H7 (cell line): Measurements from ENCODE around the gene PTMS. TPM values are rescaled to one million over a fixed set of nuclear protein-coding genes. Genes with fewer than 3 reads are reported as not detected.
"Not testable (repeated sequence)": the region's sequence is repeated elsewhere in the genome, so short reads cannot be mapped to it uniquely, and the experiment has no call there.

Experiments
- DNase-seq: peaks from one replicate; pipeline ENCODE4 v3.0.0; 2012
- H3K27me3 ChIP-seq: 2 replicates; pipeline ENCODE4 v1.6.0; 2011; ENCODE audit warnings: mild to moderate bottlenecking, low read length; ENCODE audit not compliant: control insufficient read depth, insufficient read depth
- H3K36me3 ChIP-seq: replicated peaks from 2 replicates; pipeline ENCODE4 v1.5.1; 2011; ENCODE audit warnings: low read length; ENCODE audit not compliant: control insufficient read depth, insufficient read depth
- H3K4me3 ChIP-seq: 2 replicates; pipeline ENCODE4 v1.5.1; 2011; ENCODE audit warnings: low read depth, mild to moderate bottlenecking, control low read depth, low read length, moderate library complexity; ENCODE audit not compliant: insufficient read depth
- total RNA-seq: library from RNA; depleted of rRNA; stranded (reverse); fragments of >200 nt; shearing (Covaris generic); gene quantifications from 2 replicates; pipeline ENCODE4 v1.2.3, GENCODE V29; 2014

The PTMS gene
- total RNA-seq, 1 experiment from 2014 or later: 237 TPM

- not testable (repeated sequence) for DNase-seq, H3K27me3 ChIP-seq, H3K4me3 ChIP-seq
- peaks cover 16% of the 10 kb centered on the region for H3K36me3 ChIP-seq
These were observed 22.9 kb upstream of the PTMS start for GRCh38 chr12:6743300-6743699.

- Histone ChIP-seq H3K27me3 (no peaks in the 10 kb centered on the region), H3K4me3 (no peak overlapping the region), H3K36me3 (peaks cover 35% of the 10 kb centered on the region)
- DNase-seq: no peak
These were observed 20.2 kb upstream of the PTMS start for GRCh38 chr12:6745741-6746525.

- no peaks in the 10 kb centered on the region for H3K27me3 ChIP-seq
- no peak for DNase-seq
- H3K4me3 ChIP-seq: no peak overlapping the region
- H3K36me3 ChIP-seq: peaks cover 44% of the 10 kb centered on the region
These were observed 18.9 kb upstream of the PTMS start for GRCh38 chr12:6747216-6747615.

- H3K27me3 ChIP-seq: no peaks in the 10 kb centered on the region
- DNase-seq: no peak
- H3K4me3 ChIP-seq: no peak overlapping the region
- H3K36me3 ChIP-seq: peaks cover 44% of the 10 kb centered on the region
These were observed 17.4 kb upstream of the PTMS start for GRCh38 chr12:6748761-6749160.

GRCh38 chr12:6750506-6750905 is 15.7 kb upstream of the PTMS start:
- DNase-seq: no peak
- Histone ChIP-seq H3K4me3 (no peak overlapping the region), H3K36me3 (peaks cover 44% of the 10 kb centered on the region), H3K27me3 (no peaks in the 10 kb centered on the region)

- no peak for DNase-seq
- Histone ChIP-seq H3K27me3 (no peaks in the 10 kb centered on the region), H3K36me3 (peaks cover 40% of the 10 kb centered on the region), H3K4me3 (no peak overlapping the region; the same call in 1 of the 2 replicates)
These were observed 14.4 kb upstream of the PTMS start for GRCh38 chr12:6751767-6752166.

GRCh38 chr12:6752167-6752920 is 13.8 kb upstream of the PTMS start:
- DNase-seq: peak; percentile 84
- no peaks in the 10 kb centered on the region for H3K27me3 ChIP-seq
- peaks cover 36% of the 10 kb centered on the region for H3K36me3 ChIP-seq
- H3K4me3 ChIP-seq: peak overlapping the region; percentile 99

- H3K4me3 ChIP-seq: peak within 1 kb of the TSS; percentile 99
- H3K27me3 ChIP-seq: no peaks in the 10 kb centered on the region
- peak; percentile 100 for DNase-seq
- H3K36me3 ChIP-seq: peaks cover 29% of the 10 kb centered on the region
These were observed 13.0 kb upstream of the PTMS start, which contains the start of gene MLF2 for GRCh38 chr12:6752921-6753771. MLF2 (minus strand) TSS chr12:6753141; CDS start chr12:6752334, 807 bp downstream.

GRCh38 chr12:6753772-6754356 is 12.3 kb upstream of the PTMS start:
- H3K4me3 ChIP-seq: no peak overlapping the region
- DNase-seq: no peak
- H3K36me3 ChIP-seq: peaks cover 25% of the 10 kb centered on the region
- H3K27me3 ChIP-seq: no peaks in the 10 kb centered on the region

- no peaks in the 10 kb centered on the region for H3K27me3 ChIP-seq
- peaks cover 22% of the 10 kb centered on the region for H3K36me3 ChIP-seq
- no peak for DNase-seq
- no peak overlapping the region for H3K4me3 ChIP-seq
These were observed 11.8 kb upstream of the PTMS start for GRCh38 chr12:6754411-6754810.

- no peak for DNase-seq
- H3K27me3 ChIP-seq: no peaks in the 10 kb centered on the region
- no peak overlapping the region for H3K4me3 ChIP-seq
- no peaks in the 10 kb centered on the region for H3K36me3 ChIP-seq
These were observed 9.0 kb upstream of the PTMS start for GRCh38 chr12:6757028-6757690.

GRCh38 chr12:6758506-6759095 is 7.6 kb upstream of the PTMS start:
- DNase-seq: no peak
- H3K36me3 ChIP-seq: no peaks in the 10 kb centered on the region
- H3K27me3 ChIP-seq: no peaks in the 10 kb centered on the region
- no peak overlapping the region for H3K4me3 ChIP-seq

- DNase-seq: no peak
- no peak overlapping the region for H3K4me3 ChIP-seq
- H3K36me3 ChIP-seq: no peaks in the 10 kb centered on the region
- H3K27me3 ChIP-seq: no peaks in the 10 kb centered on the region
These were observed 6.4 kb upstream of the PTMS start for GRCh38 chr12:6759741-6760140.
